HepG2 (cell line): Measurements from ENCODE around the gene KLHL12. TPM values are rescaled to one million over a fixed set of nuclear protein-coding genes. Genes with fewer than 3 reads are reported as not detected.
A peak's percentile ranks its signal among the peaks of the same experiment; 100 is the strongest.

ENCODE experiments used
- ATM ChIP-seq: fragments of 450-650 bp; IDR thresholded peaks from 2 replicates; pipeline ENCODE4 v1.7.1; 2017; ENCODE audit warnings: mild to moderate bottlenecking, borderline replicate concordance
- CENPX ChIP-seq: sonication (generic); formaldehyde crosslinking; IDR thresholded peaks from 2 replicates; pipeline ENCODE4 v1.9.0; 2021; ENCODE audit warnings: mild to moderate bottlenecking, missing genetic modification reagents, moderate library complexity
- ELF4 ChIP-seq: sonication (generic); formaldehyde crosslinking; IDR thresholded peaks from 2 replicates; pipeline ENCODE4 v1.5.0; 2020; ENCODE audit warnings: missing genetic modification reagents, mild to moderate bottlenecking, moderate library complexity, borderline replicate concordance
- HIVEP1 ChIP-seq: sonication (generic); formaldehyde crosslinking; IDR thresholded peaks from 2 replicates; pipeline ENCODE4 v1.4.0; 2020; ENCODE audit warnings: mild to moderate bottlenecking, missing genetic modification reagents
- IKZF4 ChIP-seq: sonication (generic); formaldehyde crosslinking; IDR thresholded peaks from 2 replicates; pipeline ENCODE4 v1.5.1; 2020; ENCODE audit warnings: borderline replicate concordance, mild to moderate bottlenecking, low read depth, missing genetic modification reagents; ENCODE audit errors: not compliant biosample characterization
- ISX ChIP-seq: sonication (generic); formaldehyde crosslinking; conservative IDR thresholded peaks from 2 replicates; pipeline ENCODE4 v1.5.0; 2020; ENCODE audit warnings: missing genetic modification reagents
- KAT7 ChIP-seq: IDR thresholded peaks from 2 replicates; pipeline ENCODE4 v1.6.1; 2018; ENCODE audit warnings: borderline replicate concordance, missing compliant biosample characterization
- KDM2A ChIP-seq: sonication (generic); formaldehyde crosslinking; IDR thresholded peaks from 2 replicates; pipeline ENCODE4 v1.4.0; 2020; ENCODE audit warnings: low read depth, missing genetic modification reagents, borderline replicate concordance
- KLF11 ChIP-seq: IDR thresholded peaks from 2 replicates; pipeline ENCODE4 v1.6.1; 2016; ENCODE audit warnings: missing compliant biosample characterization
- MAFF ChIP-seq: IDR thresholded peaks from 2 replicates; pipeline ENCODE4 v1.6.1; 2011; ENCODE audit warnings: low read depth, low read length, improper control_type of control experiment
- PAX8 ChIP-seq: sonication (generic); formaldehyde crosslinking; IDR thresholded peaks from 2 replicates; pipeline ENCODE4 v1.8.0; 2022; ENCODE audit warnings: mild to moderate bottlenecking, missing genetic modification reagents, borderline replicate concordance
- PHF21A ChIP-seq: sonication (generic); formaldehyde crosslinking; IDR thresholded peaks from 2 replicates; pipeline ENCODE4 v1.5.0; 2020; ENCODE audit warnings: mild to moderate bottlenecking, missing genetic modification reagents
- POLR2AphosphoS5 ChIP-seq: IDR thresholded peaks from 2 replicates; pipeline ENCODE4 v1.6.1; 2012; ENCODE audit warnings: low read depth, low read length
- RELA ChIP-seq: sonication (generic); formaldehyde crosslinking; IDR thresholded peaks from 2 replicates; pipeline ENCODE4 v1.4.0; 2020; ENCODE audit warnings: missing genetic modification reagents
- RFX5 ChIP-seq: IDR thresholded peaks from 2 replicates; pipeline ENCODE4 v1.6.1; 2011; ENCODE audit warnings: low read depth, low read length, improper control_type of control experiment
- ZFYVE20 ChIP-seq: sonication (generic); formaldehyde crosslinking; IDR thresholded peaks from 2 replicates; pipeline ENCODE4 v1.8.0; 2023; ENCODE audit warnings: low read depth, mild to moderate bottlenecking, moderate library complexity, missing genetic modification reagents, borderline replicate concordance
- ZNF563 ChIP-seq: sonication (generic); formaldehyde crosslinking; IDR thresholded peaks from 2 replicates; pipeline ENCODE4 v1.8.0; 2022; ENCODE audit warnings: mild to moderate bottlenecking, moderate library complexity, missing genetic modification reagents
- ZNF674 ChIP-seq: sonication (generic); formaldehyde crosslinking; IDR thresholded peaks from 2 replicates; pipeline ENCODE4 v1.5.0; 2020; ENCODE audit warnings: low read depth, mild to moderate bottlenecking, missing genetic modification reagents
- polyA plus RNA-seq, 8 experiments: library from polyadenylated mRNA; depleted of rRNA in 3 of 8; stranded (reverse) in 7 of 8; unstranded in 1 of 8; fragments of >200 nt; fragmentation: Illumina TruSeq in 4 of 8; extraction: Trizol in 4 of 8; gene quantifications; 2 replicates each; pipeline versions ENCODE4 v1.2.1 to v1.2.3, GENCODE V29; 2011 to 2016; ENCODE audit warnings: low read depth in 4 of 8, missing spikeins in 1 of 8, mixed read lengths in 1 of 8; ENCODE audit not compliant: insufficient read depth in 1 of 8
- total RNA-seq, 5 experiments: library from RNA; depleted of rRNA; stranded (reverse); fragments of >200 nt; fragmentation: Illumina TruSeq; extraction: Trizol; gene quantifications; 2 replicates each; pipeline ENCODE4 v1.2.3, GENCODE V29; 2016; ENCODE audit warnings: low read depth in 1 of 5
- TF ChIP-seq, protein P1 (sequence below): sonication (generic); formaldehyde crosslinking; IDR thresholded peaks from 2 replicates; pipeline ENCODE4 v1.4.0; 2020; ENCODE audit warnings: missing genetic modification reagents, low read depth, mild to moderate bottlenecking, borderline replicate concordance
- TF ChIP-seq, protein P2 (sequence below): sonication (generic); formaldehyde crosslinking; IDR thresholded peaks from 2 replicates; pipeline ENCODE4 v1.4.0; 2020; ENCODE audit warnings: missing genetic modification reagents
- TF ChIP-seq, protein P3 (sequence below), 2 experiments: sonication (generic) in 1 of 2; formaldehyde crosslinking in 1 of 2; IDR thresholded peaks; 2 replicates each; pipeline versions ENCODE4 v1.5.1 to v1.6.1; 2011 to 2020; ENCODE audit warnings: borderline replicate concordance in 1 of 2, low read depth in 1 of 2, low read length in 1 of 2, mild to moderate bottlenecking in 1 of 2, missing genetic modification reagents in 1 of 2, moderate library complexity in 1 of 2
- TF ChIP-seq, protein P4 (sequence below): IDR thresholded peaks from 2 replicates; pipeline ENCODE4 v1.6.1; 2016; ENCODE audit warnings: low read depth, borderline replicate concordance
- TF ChIP-seq, protein P5 (sequence below): sonication (generic); formaldehyde crosslinking; IDR thresholded peaks from 2 replicates; pipeline ENCODE4 v1.5.0; 2020; ENCODE audit warnings: missing genetic modification reagents
- TF ChIP-seq, protein P6 (sequence below): sonication (generic); formaldehyde crosslinking; IDR thresholded peaks from 2 replicates; pipeline ENCODE4 v1.4.0; 2020; ENCODE audit warnings: missing genetic modification reagents

The KLHL12 gene
- total and polyA plus RNA-seq, 2 of the 13 experiments (the other 11 are each of a cell fraction or from before 2014, with no cell fraction given), result 19.2 to 25.2 TPM

DNA sequence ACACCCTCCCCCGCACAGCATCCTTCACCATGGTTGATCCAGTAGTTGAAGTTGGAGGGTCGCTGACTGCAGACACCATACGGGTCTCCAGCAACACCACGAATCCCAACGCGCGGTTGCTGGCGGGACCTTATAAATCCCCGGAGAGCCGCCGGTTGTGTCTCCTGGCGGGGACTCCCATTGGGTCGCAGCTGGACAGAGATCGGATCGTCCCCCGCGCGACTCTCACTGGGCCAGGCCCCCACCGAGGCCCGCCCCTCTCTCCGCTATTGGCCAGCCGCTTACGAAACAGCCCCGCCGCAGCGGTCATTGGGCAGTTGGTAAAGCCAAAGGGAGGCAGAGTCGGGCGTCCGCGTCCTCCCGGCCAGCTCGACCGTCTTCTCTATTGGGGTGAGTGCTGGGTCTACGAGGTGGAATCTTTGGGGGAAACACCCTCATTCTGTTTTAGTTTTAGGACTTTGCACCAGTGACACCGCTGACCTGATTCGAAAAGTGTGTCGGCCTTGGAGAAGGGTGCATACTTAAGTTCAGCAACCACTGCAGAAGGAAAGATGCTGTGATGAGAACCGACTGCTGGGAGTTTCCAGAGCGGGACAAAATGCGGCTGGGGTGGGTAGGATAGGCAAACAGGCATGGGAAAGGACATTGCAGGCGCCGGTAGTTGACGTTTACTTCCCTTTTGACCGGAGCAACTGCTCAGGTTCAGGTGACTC, 65.5 kb downstream of the KLHL12 start (continued):
- TF ChIP-seq, protein P1, sequence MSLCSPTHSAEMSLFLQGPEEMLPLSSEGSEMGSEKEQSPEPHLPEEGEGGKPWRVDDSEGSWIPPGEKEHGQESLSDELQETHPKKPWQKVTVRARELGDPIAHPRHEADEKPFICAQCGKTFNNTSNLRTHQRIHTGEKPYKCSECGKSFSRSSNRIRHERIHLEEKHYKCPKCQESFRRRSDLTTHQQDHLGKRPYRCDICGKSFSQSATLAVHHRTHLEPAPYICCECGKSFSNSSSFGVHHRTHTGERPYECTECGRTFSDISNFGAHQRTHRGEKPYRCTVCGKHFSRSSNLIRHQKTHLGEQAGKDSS (CRISPR knock-in tag), result no peak
- TF ChIP-seq ZNF563 (CRISPR knock-in tag) (no peak), KAT7 (0 out of 2 replicates have a peak, but pooled peaks have one; percentile 17), KDM2A (CRISPR knock-in tag) (peak; percentile 8; the same call in 1 of the 2 replicates), MAFF (no peak), IKZF4 (CRISPR knock-in tag) (no peak), RELA (no peak), KLF11 (CRISPR knock-in tag) (no peak), ZNF674 (no peak), CENPX (CRISPR knock-in tag) (no peak), ELF4 (CRISPR knock-in tag) (no peak), PAX8 (no peak), POLR2AphosphoS5 (peak; percentile 90), ZFYVE20 (no peak), HIVEP1 (CRISPR knock-in tag) (no peak), PHF21A (CRISPR knock-in tag) (no peak), ATM (no peak), RFX5 (0 out of 2 replicates have a peak, but pooled peaks have one; percentile 22), ISX (CRISPR knock-in tag) (no peak)
- TF ChIP-seq, protein P2, sequence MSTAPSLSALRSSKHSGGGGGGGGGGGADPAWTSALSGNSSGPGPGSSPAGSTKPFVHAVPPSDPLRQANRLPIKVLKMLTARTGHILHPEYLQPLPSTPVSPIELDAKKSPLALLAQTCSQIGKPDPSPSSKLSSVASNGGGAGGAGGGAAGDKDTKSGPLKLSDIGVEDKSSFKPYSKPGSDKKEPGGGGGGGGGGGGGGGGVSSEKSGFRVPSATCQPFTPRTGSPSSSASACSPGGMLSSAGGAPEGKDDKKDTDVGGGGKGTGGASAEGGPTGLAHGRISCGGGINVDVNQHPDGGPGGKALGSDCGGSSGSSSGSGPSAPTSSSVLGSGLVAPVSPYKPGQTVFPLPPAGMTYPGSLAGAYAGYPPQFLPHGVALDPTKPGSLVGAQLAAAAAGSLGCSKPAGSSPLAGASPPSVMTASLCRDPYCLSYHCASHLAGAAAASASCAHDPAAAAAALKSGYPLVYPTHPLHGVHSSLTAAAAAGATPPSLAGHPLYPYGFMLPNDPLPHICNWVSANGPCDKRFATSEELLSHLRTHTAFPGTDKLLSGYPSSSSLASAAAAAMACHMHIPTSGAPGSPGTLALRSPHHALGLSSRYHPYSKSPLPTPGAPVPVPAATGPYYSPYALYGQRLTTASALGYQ (CRISPR knock-in tag), result no peak
- TF ChIP-seq, protein P3, sequence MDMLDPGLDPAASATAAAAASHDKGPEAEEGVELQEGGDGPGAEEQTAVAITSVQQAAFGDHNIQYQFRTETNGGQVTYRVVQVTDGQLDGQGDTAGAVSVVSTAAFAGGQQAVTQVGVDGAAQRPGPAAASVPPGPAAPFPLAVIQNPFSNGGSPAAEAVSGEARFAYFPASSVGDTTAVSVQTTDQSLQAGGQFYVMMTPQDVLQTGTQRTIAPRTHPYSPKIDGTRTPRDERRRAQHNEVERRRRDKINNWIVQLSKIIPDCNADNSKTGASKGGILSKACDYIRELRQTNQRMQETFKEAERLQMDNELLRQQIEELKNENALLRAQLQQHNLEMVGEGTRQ (IDR thresholded peaks at IDR 0.05; ENCODE audit: low read depth, low read length), result no peak
- TF ChIP-seq, protein P3 (CRISPR knock-in tag; IDR thresholded peaks at IDR 0.05; ENCODE audit: borderline replicate concordance), result no peak
- TF ChIP-seq, protein P4, sequence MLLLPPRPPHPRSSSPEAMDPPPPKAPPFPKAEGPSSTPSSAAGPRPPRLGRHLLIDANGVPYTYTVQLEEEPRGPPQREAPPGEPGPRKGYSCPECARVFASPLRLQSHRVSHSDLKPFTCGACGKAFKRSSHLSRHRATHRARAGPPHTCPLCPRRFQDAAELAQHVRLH (CRISPR knock-in tag), result 0 out of 2 replicates have a peak, but pooled peaks have one; percentile 26
- TF ChIP-seq, protein P5, sequence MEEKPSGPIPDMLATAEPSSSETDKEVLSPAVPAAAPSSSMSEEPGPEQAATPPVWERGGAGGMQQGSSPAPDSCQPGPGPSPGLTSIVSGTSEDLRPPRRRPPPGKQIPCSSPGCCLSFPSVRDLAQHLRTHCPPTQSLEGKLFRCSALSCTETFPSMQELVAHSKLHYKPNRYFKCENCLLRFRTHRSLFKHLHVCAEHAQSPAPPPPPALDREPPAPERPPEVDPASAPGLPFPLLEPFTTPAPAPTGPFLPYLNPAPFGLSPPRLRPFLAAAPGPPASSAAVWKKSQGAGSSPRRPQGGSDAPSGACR (CRISPR knock-in tag), result no peak
- TF ChIP-seq, protein P6, sequence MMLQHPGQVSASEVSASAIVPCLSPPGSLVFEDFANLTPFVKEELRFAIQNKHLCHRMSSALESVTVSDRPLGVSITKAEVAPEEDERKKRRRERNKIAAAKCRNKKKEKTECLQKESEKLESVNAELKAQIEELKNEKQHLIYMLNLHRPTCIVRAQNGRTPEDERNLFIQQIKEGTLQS (CRISPR knock-in tag), result no peak
